ENCODE results near the gene POU6F2. TPM values are rescaled to one million over a fixed set of nuclear protein-coding genes. Genes with fewer than 3 reads are reported as not detected.

Gene POU6F2
- polyA plus RNA-seq, 2 of the 4 experiments (the other 2 are of a cell fraction): not detected

DNA sequence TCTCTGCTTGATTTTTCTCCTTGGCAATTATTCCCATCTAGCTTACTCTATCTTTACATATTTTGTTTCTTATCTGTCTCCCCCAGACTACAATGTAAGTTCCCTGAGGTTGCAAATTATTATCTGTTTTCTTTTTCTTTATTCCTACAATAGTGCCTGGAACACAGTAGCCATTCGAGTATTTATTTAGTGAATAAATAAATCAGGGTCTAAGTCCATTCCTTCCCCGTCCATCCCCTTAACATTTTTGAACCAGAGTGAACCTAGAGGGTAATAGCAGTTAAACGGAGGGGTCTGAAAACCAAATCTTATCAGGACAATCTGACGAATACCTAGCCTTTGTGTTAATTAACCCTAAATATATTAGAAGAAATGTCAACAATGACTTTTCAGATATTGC, 335.7 kb downstream of the POU6F2 start:
- Histone ChIP-seq H3K27ac (no peak overlapping the region), H3K4me3 (no peak overlapping the region), H3K9me3 (no peaks in the 10 kb centered on the region), H3K4me1 (no peaks in the 10 kb centered on the region), H3K4me2 (no peak overlapping the region)
- FAIRE-seq (no peak), DNase-seq (ENCODE audit: low read depth in 1 of 2, low spot score in 1 of 2) (no peak), ATAC-seq (no peak)
- CTCF ChIA-PET: interaction anchor here (1.1 kb wide), 1 partner anchor 282 kb away, joined by 3 read pairs; no protein-coding TSS in a partner anchor
- TF ChIP-seq ZC3H11A (IDR thresholded peaks at IDR 0.05): no peak
- TF ChIP-seq MAFK (IDR thresholded peaks at IDR 0.05; ENCODE audit: partially characterized antibody): no peak
- TF ChIP-seq RARB (CRISPR knock-in tag; IDR thresholded peaks at IDR 0.05): no peak
- no peak for TF ChIP-seq TP53 (CRISPR knock-in tag; IDR thresholded peaks at IDR 0.05)
- no peak for TF ChIP-seq JUNB (IDR thresholded peaks at IDR 0.05)
- TF ChIP-seq HOXA7 (CRISPR knock-in tag; IDR thresholded peaks at IDR 0.05): no peak
- TF ChIP-seq, protein P1, sequence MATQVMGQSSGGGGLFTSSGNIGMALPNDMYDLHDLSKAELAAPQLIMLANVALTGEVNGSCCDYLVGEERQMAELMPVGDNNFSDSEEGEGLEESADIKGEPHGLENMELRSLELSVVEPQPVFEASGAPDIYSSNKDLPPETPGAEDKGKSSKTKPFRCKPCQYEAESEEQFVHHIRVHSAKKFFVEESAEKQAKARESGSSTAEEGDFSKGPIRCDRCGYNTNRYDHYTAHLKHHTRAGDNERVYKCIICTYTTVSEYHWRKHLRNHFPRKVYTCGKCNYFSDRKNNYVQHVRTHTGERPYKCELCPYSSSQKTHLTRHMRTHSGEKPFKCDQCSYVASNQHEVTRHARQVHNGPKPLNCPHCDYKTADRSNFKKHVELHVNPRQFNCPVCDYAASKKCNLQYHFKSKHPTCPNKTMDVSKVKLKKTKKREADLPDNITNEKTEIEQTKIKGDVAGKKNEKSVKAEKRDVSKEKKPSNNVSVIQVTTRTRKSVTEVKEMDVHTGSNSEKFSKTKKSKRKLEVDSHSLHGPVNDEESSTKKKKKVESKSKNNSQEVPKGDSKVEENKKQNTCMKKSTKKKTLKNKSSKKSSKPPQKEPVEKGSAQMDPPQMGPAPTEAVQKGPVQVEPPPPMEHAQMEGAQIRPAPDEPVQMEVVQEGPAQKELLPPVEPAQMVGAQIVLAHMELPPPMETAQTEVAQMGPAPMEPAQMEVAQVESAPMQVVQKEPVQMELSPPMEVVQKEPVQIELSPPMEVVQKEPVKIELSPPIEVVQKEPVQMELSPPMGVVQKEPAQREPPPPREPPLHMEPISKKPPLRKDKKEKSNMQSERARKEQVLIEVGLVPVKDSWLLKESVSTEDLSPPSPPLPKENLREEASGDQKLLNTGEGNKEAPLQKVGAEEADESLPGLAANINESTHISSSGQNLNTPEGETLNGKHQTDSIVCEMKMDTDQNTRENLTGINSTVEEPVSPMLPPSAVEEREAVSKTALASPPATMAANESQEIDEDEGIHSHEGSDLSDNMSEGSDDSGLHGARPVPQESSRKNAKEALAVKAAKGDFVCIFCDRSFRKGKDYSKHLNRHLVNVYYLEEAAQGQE (IDR thresholded peaks at IDR 0.05): no peak
- TF ChIP-seq GATA3 (IDR thresholded peaks at IDR 0.05; ENCODE audit: borderline replicate concordance): no peak
- TF ChIP-seq KDM1A (IDR thresholded peaks at IDR 0.05; ENCODE audit: low read depth): no peak
- TF ChIP-seq HOXB5 (CRISPR knock-in tag; IDR thresholded peaks at IDR 0.05): no peak
- TF ChIP-seq PHF8 (IDR thresholded peaks at IDR 0.05; ENCODE audit: borderline replicate concordance, low read depth): no peak
- POLR2A ChIA-PET: no interaction called here
- WGBS (ENCODE audit: missing lambda C conversion rate): 32% methylated on average over 4 of the region's 4 CpGs

DNA sequence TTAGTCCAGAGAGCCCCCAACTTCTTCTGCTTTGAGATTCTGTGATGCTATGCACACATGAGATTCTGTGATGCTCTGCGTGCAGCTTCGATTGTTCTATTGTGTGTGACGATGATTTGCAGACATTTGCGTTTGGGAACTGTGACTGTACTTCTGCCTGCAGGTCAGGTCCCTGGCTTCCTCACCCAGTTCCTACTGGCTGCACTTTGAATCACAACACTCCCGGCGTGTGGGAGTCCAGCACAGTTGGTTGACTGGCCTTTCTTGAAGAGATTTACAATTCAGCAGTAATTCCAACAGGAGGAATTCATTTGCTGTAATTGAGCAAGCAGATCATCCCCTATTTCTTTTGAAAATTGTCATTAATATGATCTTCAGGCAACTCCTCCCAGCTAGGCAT, 336.3 kb downstream of the POU6F2 start:
- 69% methylated on average over 6 of the region's 6 CpGs for WGBS (ENCODE audit: missing lambda C conversion rate)
- H3K27ac ChIP-seq: no peak overlapping the region
- no peak overlapping the region for H3K4me3 ChIP-seq
- FAIRE-seq (no peak), ATAC-seq (no peak), DNase-seq (ENCODE audit: low read depth in 1 of 2, low spot score in 1 of 2) (no peak)
- POLR2A ChIA-PET: no interaction called here
- TF ChIP-seq, protein P2, sequence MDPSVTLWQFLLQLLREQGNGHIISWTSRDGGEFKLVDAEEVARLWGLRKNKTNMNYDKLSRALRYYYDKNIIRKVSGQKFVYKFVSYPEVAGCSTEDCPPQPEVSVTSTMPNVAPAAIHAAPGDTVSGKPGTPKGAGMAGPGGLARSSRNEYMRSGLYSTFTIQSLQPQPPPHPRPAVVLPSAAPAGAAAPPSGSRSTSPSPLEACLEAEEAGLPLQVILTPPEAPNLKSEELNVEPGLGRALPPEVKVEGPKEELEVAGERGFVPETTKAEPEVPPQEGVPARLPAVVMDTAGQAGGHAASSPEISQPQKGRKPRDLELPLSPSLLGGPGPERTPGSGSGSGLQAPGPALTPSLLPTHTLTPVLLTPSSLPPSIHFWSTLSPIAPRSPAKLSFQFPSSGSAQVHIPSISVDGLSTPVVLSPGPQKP (IDR thresholded peaks at IDR 0.05; ENCODE audit: low read depth, low read length): no peak
- TF ChIP-seq HDAC2 (IDR thresholded peaks at IDR 0.05) (no peak), TFCP2L1 (CRISPR knock-in tag; IDR thresholded peaks at IDR 0.05) (no peak), NPAS2 (CRISPR knock-in tag; IDR thresholded peaks at IDR 0.05; ENCODE audit: borderline replicate concordance) (no peak), CEBPB (IDR thresholded peaks at IDR 0.05) (no peak), MAZ (IDR thresholded peaks at IDR 0.05; ENCODE audit: borderline replicate concordance, low read depth, low read length) (no peak), HOXB13 (CRISPR knock-in tag; IDR thresholded peaks at IDR 0.05; ENCODE audit: low read depth) (no peak)
- CTCF ChIA-PET: interaction anchor here (1.1 kb wide), 1 partner anchor 282 kb away, joined by 3 read pairs; no protein-coding TSS in a partner anchor
- H3K4me2 ChIP-seq: no peak overlapping the region
- no peaks in the 10 kb centered on the region for H3K4me1 ChIP-seq
- no peaks in the 10 kb centered on the region for H3K9me3 ChIP-seq

DNA sequence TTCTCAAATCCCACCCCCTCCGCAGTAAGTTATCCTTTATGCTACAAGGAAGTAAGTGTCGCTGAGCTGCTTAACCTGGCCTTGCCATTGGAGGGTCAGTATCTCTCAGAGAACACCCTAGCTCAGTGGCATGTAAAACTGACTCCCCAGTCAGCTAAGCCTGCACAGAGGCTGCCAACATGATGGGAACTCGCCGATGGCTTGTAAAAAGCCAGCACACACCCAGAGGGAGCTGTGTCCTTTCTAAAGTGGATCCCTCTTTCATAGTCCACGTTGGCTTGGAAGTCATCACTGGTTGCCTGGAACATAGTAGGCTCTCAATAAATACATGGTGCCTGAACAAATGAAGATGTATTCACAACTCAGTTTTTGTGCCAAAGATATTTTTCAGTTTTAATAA, 339.4 kb downstream of the POU6F2 start:
- DNase-seq (ENCODE audit: low read depth in 1 of 2, low spot score in 1 of 2) (no peak), FAIRE-seq (no peak), ATAC-seq (no peak)
- POLR2A ChIA-PET: no interaction called here
- Histone ChIP-seq H3K9me3 (no peaks in the 10 kb centered on the region), H3K4me1 (no peaks in the 10 kb centered on the region), H3K27ac (no peak overlapping the region), H3K4me2 (no peak overlapping the region), H3K4me3 (no peak overlapping the region)
- TF ChIP-seq, protein P3, sequence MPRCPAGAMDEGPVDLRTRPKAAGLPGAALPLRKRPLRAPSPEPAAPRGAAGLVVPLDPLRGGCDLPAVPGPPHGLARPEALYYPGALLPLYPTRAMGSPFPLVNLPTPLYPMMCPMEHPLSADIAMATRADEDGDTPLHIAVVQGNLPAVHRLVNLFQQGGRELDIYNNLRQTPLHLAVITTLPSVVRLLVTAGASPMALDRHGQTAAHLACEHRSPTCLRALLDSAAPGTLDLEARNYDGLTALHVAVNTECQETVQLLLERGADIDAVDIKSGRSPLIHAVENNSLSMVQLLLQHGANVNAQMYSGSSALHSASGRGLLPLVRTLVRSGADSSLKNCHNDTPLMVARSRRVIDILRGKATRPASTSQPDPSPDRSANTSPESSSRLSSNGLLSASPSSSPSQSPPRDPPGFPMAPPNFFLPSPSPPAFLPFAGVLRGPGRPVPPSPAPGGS (IDR thresholded peaks at IDR 0.05): no peak
- TF ChIP-seq SMC3 (IDR thresholded peaks at IDR 0.05): no peak
- no peak for TF ChIP-seq ZFP36 (IDR thresholded peaks at IDR 0.05; ENCODE audit: borderline replicate concordance, partially characterized antibody)
- TF ChIP-seq ZC3H11A (IDR thresholded peaks at IDR 0.05): no peak
- no peak for TF ChIP-seq MYC (IDR thresholded peaks at IDR 0.05; ENCODE audit: borderline replicate concordance, low read length)
- TF ChIP-seq, protein P1 (IDR thresholded peaks at IDR 0.05): no peak
- 21% methylated on average over 5 of the region's 5 CpGs for WGBS (ENCODE audit: missing lambda C conversion rate)
- CTCF ChIA-PET: interaction anchor here (1.4 kb wide), 1 partner anchor 16 kb away, joined by 3 read pairs; no protein-coding TSS in a partner anchor
